Measurements from ENCODE around the gene PMPCA. TPM values are rescaled to one million over a fixed set of nuclear protein-coding genes. Genes with fewer than 3 reads are reported as not detected.

PMPCA gene
- total and polyA plus RNA-seq, 2 of the 13 experiments (the other 11 are each of a cell fraction or from before 2014, with no cell fraction given) = 70.2 to 88.4 TPM

- no peak for TF ChIP-seq SRSF9 (IDR thresholded peaks at IDR 0.05; ENCODE audit: borderline replicate concordance, insufficient read depth, low read depth, low read length, poor library complexity, severe bottlenecking)
- TF ChIP-seq ZNF576 (CRISPR knock-in tag; IDR thresholded peaks at IDR 0.05) = no peak
- 0 out of 2 replicates have a peak, but pooled peaks have one; percentile 10 for TF ChIP-seq ZNF510 (CRISPR knock-in tag; IDR thresholded peaks at IDR 0.05; ENCODE audit: low read depth)
- peak; percentile 94 for TF ChIP-seq MAX (IDR thresholded peaks at IDR 0.05)
- 0 out of 2 replicates have a peak, but pooled peaks have one; percentile 11 for TF ChIP-seq ZNF629 (CRISPR knock-in tag; conservative IDR thresholded peaks at IDR 0.05)
- 0 out of 2 replicates have a peak, but pooled peaks have one; percentile 18 for TF ChIP-seq E2F1 (CRISPR knock-in tag; IDR thresholded peaks at IDR 0.05)
- TF ChIP-seq ZNF180 (CRISPR knock-in tag; IDR thresholded peaks at IDR 0.05; ENCODE audit: borderline replicate concordance, low read depth) = no peak
- TF ChIP-seq SCMH1 (CRISPR knock-in tag; IDR thresholded peaks at IDR 0.05; ENCODE audit: borderline replicate concordance) = no peak
- peak; percentile 78; the same call in 1 of the 2 replicates for TF ChIP-seq TP53 (CRISPR knock-in tag; conservative IDR thresholded peaks at IDR 0.05)
- TF ChIP-seq SKIL (CRISPR knock-in tag; IDR thresholded peaks at IDR 0.05; ENCODE audit: borderline replicate concordance) = 0 out of 2 replicates have a peak, but pooled peaks have one; percentile 26
- TF ChIP-seq DBP (CRISPR knock-in tag; IDR thresholded peaks at IDR 0.05; ENCODE audit: not compliant biosample characterization) = peak; percentile 31
- TF ChIP-seq ZNF687 (CRISPR knock-in tag; IDR thresholded peaks at IDR 0.05) = peak; percentile 98
- TF ChIP-seq KLF11 (CRISPR knock-in tag; IDR thresholded peaks at IDR 0.05) = no peak
- no peak for TF ChIP-seq MNT (IDR thresholded peaks at IDR 0.05)
- peak; percentile 28; the same call in 1 of the 2 replicates for TF ChIP-seq ISX (CRISPR knock-in tag; conservative IDR thresholded peaks at IDR 0.05)
- peak; percentile 27; the same call in 1 of the 2 replicates for TF ChIP-seq ZNF598 (CRISPR knock-in tag; IDR thresholded peaks at IDR 0.05; ENCODE audit: borderline replicate concordance)
Measured at GRCh38 chr9:136409557-136410455, 652 bp upstream of the PMPCA start (continued).

Measured in HepG2 (cell line).